ENCODE data around the gene UBP1.
A peak's percentile ranks its signal among the peaks of the same experiment; 100 is the strongest.
"Not testable (repeated sequence)": the region's sequence is repeated elsewhere in the genome, so short reads cannot be mapped to it uniquely, and the experiment has no call there.

The UBP1 gene

DNA sequence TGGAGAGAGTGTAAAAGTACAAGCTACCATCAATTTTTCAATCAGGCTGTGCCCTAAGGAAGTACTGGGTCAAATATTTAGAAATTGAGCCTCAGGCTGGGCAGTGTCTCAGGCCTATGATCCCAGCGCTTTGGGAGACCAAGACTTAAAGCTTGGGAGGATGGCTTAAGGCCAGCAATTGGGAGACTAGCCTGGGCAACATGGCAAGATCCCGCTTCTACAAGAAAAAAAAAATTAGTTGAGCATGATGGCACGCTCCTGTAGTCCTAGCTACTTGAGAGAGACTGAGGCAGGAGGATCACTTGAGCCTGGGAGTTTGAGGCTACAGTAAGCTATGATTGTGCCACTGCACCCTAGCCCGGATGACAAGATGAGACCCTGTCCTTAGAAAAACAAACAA lies 2.0 kb upstream of the UBP1 start:
- H3K9me3 Mint-ChIP-seq = no peaks in the 10 kb centered on the region
- ATAC-seq = no peak
- H3K4me1 Mint-ChIP-seq = peaks cover 41% of the 10 kb centered on the region
- peak overlapping the region; percentile 99 for H3K27ac Mint-ChIP-seq
- peaks cover 3% of the 10 kb centered on the region for H3K36me3 Mint-ChIP-seq (ENCODE audit: low read depth)
- no peak for DNase-seq
- peak overlapping the region; percentile 94 for H3K4me3 Mint-ChIP-seq
- H3K27me3 Mint-ChIP-seq = no peaks in the 10 kb centered on the region

DNA sequence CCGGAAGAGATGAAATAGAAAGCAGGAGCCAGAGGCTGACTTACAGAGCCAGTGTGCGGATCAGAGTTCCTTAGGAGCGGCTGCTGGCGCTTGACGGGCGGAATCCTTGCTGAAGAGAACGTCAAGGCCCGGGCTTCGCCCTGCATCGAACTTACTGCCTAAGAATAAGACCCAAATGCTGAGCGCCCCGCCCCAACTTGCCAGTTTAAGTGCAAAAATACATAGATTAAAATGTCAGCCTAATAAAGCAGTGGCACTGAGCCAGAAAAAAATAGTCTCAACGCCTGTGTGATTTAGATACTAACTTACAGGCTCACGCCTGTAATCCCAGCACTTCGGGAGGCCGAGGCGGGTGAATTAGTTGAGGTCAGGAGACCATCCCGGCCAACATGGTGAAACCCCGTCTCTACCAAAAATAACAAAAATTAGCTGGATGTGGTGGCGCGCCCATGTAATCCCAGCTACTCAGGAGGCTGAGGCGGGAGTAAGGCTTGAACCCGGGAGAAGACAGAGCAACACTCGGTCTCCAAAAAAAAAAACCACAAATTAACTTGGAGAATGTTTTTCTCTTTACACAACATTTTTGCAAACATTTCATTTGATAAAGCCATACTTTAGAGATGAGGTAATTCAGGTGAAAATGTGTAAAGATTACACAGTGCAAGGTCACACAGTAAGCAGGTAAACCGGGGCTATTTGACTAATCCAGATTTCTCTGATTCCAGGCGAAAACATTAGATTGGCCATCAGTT lies 1.2 kb upstream of the UBP1 start:
- ATAC-seq = peak; percentile 0
- Mint-ChIP-seq H3K9me3 (no peaks in the 10 kb centered on the region), H3K27ac (peak overlapping the region; percentile 99), H3K27me3 (no peaks in the 10 kb centered on the region), H3K4me1 (peaks cover 41% of the 10 kb centered on the region), H3K36me3 (ENCODE audit: low read depth) (peaks cover 3% of the 10 kb centered on the region), H3K4me3 (peak overlapping the region; percentile 94)
- no peak for DNase-seq

DNA sequence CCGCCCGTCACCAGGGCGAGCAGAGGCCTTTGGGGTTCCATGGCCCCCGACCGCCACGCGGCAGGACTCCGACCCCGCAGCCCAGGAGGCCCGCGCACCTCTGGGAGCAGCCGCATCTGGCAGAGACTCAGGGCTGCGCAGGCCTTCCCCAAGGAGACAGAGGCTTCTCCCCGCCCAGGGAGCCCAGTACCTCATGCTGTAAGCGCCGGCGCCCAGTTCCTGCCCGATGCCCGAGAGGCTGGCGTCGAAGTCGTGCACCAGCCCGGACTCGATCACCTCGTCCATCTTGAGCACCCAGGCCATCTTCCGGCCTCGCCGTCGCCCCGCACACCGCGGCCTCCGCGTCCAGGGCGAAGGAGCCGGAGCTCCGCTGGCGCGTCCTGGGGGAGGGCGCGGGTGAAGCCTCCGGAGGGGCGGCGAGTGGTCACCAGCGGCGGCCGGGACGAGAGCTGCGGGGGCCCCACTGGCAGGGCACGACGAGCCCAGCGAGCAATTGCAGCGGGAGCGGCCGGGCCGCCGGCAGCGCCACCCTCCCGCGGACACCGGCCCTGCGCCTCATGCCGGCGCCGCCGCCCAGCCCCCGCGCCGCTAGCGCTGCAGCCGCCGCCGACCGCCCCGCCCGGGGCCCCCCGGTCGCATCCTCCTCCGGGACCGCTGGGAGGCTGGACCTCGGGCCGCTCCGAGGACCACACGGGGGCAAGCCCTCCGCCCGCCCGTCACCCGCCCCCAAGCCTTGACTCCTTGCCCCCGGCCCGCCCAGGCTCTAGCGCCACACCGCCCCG lies 468 bp downstream of the UBP1 start:
- Mint-ChIP-seq H3K9me3 (no peaks in the 10 kb centered on the region), H3K27ac (peak overlapping the region; percentile 89), H3K4me1 (peaks cover 51% of the 10 kb centered on the region), H3K36me3 (ENCODE audit: low read depth) (peaks cover 6% of the 10 kb centered on the region), H3K4me3 (peak overlapping the region; percentile 94), H3K27me3 (no peaks in the 10 kb centered on the region)
- DNase-seq (peak; percentile 50), ATAC-seq (no peak)

DNA sequence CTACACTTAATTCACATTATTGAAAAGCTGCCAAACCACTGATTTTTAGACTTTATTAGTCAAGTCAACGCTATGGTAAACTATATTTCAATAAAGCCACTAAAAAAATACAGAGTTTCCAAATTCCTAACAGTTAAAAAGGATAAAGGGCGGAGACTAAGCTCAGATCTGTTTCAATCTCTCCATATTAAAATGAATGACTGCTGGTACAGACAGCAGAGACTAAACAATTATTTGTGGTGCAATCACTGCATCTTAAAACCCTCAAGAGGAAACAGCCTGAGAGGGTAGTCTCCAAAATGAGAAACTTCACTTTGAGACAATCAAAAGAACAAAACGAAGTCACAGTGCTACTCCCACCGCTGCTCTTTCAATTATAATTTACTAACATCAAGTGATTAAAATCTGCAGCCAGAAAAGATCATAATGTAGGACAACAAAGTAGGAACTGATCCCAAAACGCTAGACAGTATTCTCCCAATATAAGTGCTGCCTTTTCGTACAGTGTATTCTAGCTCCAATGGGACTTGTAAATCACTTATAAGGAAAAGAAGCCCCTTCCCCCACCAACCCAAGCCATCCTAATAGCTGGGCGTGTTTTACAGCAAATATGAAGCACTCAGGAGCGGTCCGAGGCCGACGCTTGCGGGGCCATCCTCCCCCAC lies 1.2 kb downstream of the UBP1 start:
- ATAC-seq (no peak), DNase-seq (no peak)
- Mint-ChIP-seq H3K36me3 (ENCODE audit: low read depth) (peaks cover 6% of the 10 kb centered on the region), H3K27me3 (no peaks in the 10 kb centered on the region), H3K4me1 (peaks cover 54% of the 10 kb centered on the region), H3K27ac (peak overlapping the region; percentile 89), H3K9me3 (no peaks in the 10 kb centered on the region), H3K4me3 (peak overlapping the region; percentile 93)

DNA sequence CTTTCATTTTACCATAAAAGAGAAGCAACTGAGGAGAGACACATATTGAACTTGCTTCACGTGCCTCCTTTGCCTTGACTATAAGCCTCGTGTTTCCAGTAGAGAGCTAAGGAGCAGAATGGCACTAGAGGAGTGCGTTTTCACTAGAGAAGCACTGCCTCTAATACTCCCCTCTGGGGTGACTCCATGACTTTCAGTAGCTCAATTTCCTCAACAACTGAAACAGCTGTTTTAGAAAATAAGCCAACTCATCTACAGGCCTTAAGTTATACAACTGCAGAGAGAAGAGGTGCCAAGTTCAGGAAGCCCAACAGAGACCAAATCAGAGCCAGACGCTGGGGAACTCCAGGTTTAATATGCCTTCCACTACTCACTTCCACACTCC lies 1.9 kb downstream of the UBP1 start:
- Mint-ChIP-seq H3K4me3 (peak overlapping the region; percentile 93), H3K36me3 (ENCODE audit: low read depth) (peaks cover 6% of the 10 kb centered on the region), H3K27ac (peak overlapping the region; percentile 89), H3K9me3 (no peaks in the 10 kb centered on the region), H3K4me1 (peaks cover 62% of the 10 kb centered on the region), H3K27me3 (no peaks in the 10 kb centered on the region)
- ATAC-seq = no peak
- DNase-seq = no peak

DNA sequence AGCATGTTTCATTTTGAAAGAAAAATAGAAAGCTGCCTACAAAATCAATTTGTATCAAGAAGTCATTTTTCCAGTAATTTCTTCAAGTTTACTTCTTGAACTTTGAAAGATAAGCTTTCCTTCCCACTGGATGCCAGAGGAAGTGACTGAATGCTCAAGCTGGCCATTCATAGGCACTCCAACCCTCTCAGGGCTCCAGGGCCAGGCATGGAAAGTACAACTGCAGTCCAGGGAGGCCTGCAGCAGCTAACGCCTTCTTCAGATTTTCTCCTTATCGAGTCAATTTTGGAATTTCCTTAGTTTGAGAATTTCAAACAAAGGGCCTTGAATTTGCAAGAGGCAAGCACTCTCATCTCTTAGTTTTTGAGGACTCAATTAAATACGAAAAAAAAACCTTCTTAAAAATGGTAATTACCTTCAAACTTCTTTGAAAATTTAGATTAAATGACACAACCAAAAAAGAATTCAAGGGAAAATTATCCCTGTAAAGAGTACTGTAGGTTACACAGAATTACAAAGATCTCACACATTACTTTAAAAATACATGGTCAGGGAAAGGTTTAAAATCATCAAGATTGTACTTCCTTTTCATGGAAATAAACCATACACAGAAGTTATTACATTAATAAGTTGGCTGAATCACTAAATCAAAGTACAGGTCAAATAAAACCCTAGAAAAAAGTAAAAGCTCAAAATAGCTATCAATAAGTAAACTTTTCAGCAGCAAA lies 2.5 kb downstream of the UBP1 start:
- peaks cover 67% of the 10 kb centered on the region for H3K4me1 Mint-ChIP-seq
- DNase-seq (no peak), ATAC-seq (no peak)
- no peaks in the 10 kb centered on the region for H3K27me3 Mint-ChIP-seq
- H3K36me3 Mint-ChIP-seq (ENCODE audit: low read depth) = peaks cover 6% of the 10 kb centered on the region
- peak overlapping the region; percentile 93 for H3K4me3 Mint-ChIP-seq
- no peak overlapping the region for H3K27ac Mint-ChIP-seq
- H3K9me3 Mint-ChIP-seq = no peaks in the 10 kb centered on the region

DNA sequence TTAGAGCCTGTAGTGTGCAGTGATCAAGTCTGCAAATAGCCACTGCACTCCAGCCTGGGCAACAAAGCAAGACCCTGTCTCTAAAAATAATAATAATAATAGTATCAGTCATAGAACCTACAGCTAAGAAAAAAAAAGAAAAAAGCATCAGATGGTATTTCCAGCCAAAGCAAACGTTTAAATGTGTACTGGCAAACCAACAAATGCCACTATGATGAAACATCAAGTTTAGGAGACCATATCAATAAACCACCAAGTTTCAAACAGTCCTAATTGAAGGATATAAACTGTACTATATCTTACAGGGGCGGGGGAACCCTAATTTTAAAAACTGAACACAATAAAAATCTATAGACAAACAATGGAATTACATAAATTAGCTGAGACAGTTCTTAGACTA lies 6.4 kb downstream of the UBP1 start:
- ATAC-seq (no peak), DNase-seq (no peak)
- H3K4me3 Mint-ChIP-seq = no peak overlapping the region
- H3K4me1 Mint-ChIP-seq = peaks cover 90% of the 10 kb centered on the region
- H3K27ac Mint-ChIP-seq = peak overlapping the region; percentile 23
- H3K9me3 Mint-ChIP-seq = no peaks in the 10 kb centered on the region
- H3K27me3 Mint-ChIP-seq = no peaks in the 10 kb centered on the region
- peaks cover 7% of the 10 kb centered on the region for H3K36me3 Mint-ChIP-seq (ENCODE audit: low read depth)

DNA sequence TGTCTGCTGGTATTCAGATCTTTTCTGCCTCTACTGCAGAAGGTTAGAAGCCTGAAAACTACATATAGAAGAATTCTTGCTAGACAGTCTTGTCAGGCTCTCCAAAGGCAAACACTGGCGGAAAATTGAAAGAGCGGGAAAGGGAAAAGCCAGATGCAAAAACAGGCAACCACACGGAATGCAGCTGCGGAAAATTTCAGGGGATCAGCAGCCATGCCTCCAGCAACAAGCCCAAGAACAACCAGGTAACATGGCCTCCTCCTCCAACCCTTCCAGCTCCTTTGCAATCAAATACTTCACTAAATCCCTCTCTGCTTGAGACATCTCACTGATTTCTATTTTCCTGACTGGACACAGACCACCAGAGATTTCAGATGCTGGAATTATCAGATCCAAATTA lies 9.6 kb downstream of the UBP1 start:
- Mint-ChIP-seq H3K4me3 (no peak overlapping the region), H3K36me3 (ENCODE audit: low read depth) (peaks cover 5% of the 10 kb centered on the region), H3K9me3 (no peaks in the 10 kb centered on the region), H3K4me1 (peaks cover 72% of the 10 kb centered on the region), H3K27ac (peak overlapping the region; percentile 34), H3K27me3 (no peaks in the 10 kb centered on the region)
- DNase-seq = no peak
- no peak for ATAC-seq

DNA sequence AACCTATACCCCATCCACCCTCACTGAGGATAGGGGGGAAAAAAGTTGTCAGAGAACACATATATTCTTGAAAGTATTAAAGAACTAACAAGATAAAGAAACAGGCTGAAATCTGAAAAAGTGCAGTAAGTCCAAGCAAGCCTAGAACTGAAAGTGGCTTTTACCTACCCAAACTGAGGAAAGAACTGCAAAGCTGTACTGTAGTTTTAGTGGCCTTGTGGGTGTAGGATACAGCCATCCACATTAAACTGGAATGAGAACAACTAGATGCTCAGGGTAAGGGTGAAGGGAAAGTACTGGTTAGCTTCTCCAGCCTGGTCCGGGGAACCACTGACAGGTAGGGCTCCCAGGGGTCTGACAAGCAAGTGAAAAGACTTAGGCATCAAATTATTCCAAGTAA lies 10.1 kb downstream of the UBP1 start:
- DNase-seq = no peak
- ATAC-seq = peak; percentile 27
- H3K27ac Mint-ChIP-seq = peak overlapping the region; percentile 53
- H3K36me3 Mint-ChIP-seq (ENCODE audit: low read depth) = peaks cover 7% of the 10 kb centered on the region
- H3K27me3 Mint-ChIP-seq = no peaks in the 10 kb centered on the region
- peaks cover 67% of the 10 kb centered on the region for H3K4me1 Mint-ChIP-seq
- no peak overlapping the region for H3K4me3 Mint-ChIP-seq
- no peaks in the 10 kb centered on the region for H3K9me3 Mint-ChIP-seq

DNA sequence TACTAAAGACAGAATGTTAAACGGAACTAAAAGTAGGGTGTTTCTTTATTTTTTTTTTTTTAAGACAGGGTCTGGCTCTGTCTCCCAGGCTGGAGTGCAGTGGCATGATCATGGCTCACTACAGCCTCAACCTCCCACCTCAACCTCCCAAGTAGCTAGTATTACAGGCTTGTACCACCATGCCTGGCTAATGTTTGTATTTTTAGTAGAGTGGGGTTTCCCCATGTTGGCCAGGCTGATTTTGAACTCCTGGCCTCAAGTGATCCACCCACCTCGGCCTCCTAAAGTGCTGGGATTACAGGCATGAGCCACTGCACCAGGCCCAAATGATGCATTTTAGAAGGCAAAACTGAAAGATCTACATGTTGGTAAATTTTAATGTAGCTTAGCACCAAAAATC lies 10.9 kb downstream of the UBP1 start:
- peaks cover 12% of the 10 kb centered on the region for H3K36me3 Mint-ChIP-seq (ENCODE audit: low read depth)
- not testable (repeated sequence) for H3K27me3 Mint-ChIP-seq, ATAC-seq, H3K9me3 Mint-ChIP-seq, H3K4me3 Mint-ChIP-seq, DNase-seq
- H3K4me1 Mint-ChIP-seq = peaks cover 65% of the 10 kb centered on the region
- H3K27ac Mint-ChIP-seq = peak overlapping the region; percentile 53

DNA sequence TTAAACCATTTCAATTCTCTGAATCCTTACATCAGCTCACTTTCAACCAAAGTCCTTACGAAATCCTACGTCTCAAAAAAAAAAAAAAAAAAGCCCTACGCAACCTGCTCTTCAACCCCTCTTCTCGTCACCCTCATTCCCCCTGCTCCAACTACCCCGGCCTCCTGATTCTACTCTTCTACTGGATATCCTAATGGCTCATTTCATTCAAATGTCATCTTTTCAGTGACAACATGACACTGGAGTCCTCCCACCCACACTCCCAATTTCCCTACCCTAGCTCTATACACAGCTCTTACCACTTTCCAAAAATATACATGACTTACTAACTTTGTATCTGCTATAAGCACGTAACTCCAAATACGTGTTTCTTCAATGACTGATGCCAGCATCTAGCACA lies 11.5 kb downstream of the UBP1 start:
- no peaks in the 10 kb centered on the region for H3K27me3 Mint-ChIP-seq
- peaks cover 60% of the 10 kb centered on the region for H3K4me1 Mint-ChIP-seq
- H3K36me3 Mint-ChIP-seq (ENCODE audit: low read depth) = peaks cover 16% of the 10 kb centered on the region
- no peaks in the 10 kb centered on the region for H3K9me3 Mint-ChIP-seq
- no peak for DNase-seq
- no peak overlapping the region for H3K27ac Mint-ChIP-seq
- H3K4me3 Mint-ChIP-seq = no peak overlapping the region
- ATAC-seq = no peak

DNA sequence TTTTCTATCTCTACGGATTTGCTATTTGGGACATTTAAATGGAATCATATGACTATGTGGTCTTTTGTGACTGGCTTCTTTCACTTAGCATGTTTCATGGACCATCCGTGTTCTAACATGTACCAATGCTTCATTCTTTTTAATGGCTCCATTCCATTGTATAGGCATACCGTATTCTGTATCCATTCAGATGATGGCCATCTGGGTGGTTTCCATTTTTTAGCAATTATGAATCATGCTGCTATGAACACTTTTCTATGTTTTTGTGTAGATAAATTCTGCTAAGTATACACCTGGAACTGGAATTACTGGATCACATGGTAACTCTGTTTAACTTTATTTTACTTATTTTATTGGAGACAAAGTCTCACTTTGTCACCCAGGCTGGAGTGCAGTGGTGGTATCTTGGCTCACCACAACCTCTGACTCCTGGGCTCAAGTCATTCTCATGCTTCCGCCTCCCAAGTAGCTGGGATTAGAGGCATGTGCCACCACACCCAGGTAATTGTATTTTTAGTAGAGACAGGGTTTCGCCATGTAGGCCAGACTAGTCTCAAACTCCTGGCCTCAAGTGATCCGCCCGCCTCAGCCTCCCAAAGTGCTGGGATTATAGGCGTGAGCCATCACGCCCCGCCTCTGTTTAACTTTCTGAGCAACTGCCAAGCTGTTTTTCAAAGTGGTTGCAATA lies 13.4 kb downstream of the UBP1 start:
- no peak overlapping the region for H3K27ac Mint-ChIP-seq
- no peak overlapping the region for H3K4me3 Mint-ChIP-seq
- peaks cover 22% of the 10 kb centered on the region for H3K36me3 Mint-ChIP-seq (ENCODE audit: low read depth)
- ATAC-seq = no peak
- H3K27me3 Mint-ChIP-seq = no peaks in the 10 kb centered on the region
- no peak for DNase-seq
- peaks cover 42% of the 10 kb centered on the region for H3K4me1 Mint-ChIP-seq
- H3K9me3 Mint-ChIP-seq = no peaks in the 10 kb centered on the region

DNA sequence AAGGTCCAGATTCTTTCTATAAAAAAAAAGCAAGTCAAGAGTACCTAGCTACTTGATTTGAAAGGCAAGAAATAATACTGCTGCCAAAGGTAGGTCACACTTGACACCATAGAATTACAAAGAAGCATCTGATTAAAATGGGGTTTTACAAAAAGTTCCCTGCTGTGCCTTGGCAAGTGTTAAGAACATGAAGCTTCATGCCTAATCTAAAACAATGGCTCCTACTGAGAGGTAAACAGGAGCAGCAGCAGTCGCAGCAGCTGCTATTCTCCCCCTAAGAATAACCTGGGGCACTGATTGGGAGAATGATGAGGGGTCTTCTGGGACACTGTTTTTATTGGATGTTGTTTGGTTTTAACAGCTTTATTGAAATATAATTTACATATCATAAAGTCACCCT lies 14.1 kb downstream of the UBP1 start:
- no peaks in the 10 kb centered on the region for H3K27me3 Mint-ChIP-seq
- H3K4me1 Mint-ChIP-seq = peaks cover 35% of the 10 kb centered on the region
- no peak overlapping the region for H3K27ac Mint-ChIP-seq
- H3K9me3 Mint-ChIP-seq = no peaks in the 10 kb centered on the region
- H3K4me3 Mint-ChIP-seq = no peak overlapping the region
- peaks cover 27% of the 10 kb centered on the region for H3K36me3 Mint-ChIP-seq (ENCODE audit: low read depth)
- no peak for DNase-seq
- no peak for ATAC-seq

DNA sequence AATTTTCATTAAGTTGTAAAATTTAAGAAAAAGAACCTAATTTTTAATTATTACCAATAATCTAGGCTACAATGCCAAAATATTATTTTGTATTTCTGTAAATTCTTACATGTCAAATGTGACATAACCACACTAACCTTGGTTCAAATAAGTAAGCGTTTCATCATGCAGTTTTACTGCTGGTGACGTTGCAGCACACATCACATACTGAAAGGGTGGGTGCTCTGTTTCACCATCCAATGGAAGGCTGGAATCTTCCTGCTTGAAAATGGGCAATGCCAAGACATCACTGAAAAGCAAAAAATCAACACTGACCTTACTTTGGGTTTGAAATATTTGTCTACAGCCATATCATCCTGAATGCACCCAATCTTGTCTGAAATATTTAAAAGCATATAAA lies 14.8 kb downstream of the UBP1 start:
- Mint-ChIP-seq H3K4me1 (peaks cover 29% of the 10 kb centered on the region), H3K4me3 (no peak overlapping the region), H3K27ac (no peak overlapping the region), H3K36me3 (ENCODE audit: low read depth) (peaks cover 29% of the 10 kb centered on the region), H3K9me3 (no peaks in the 10 kb centered on the region), H3K27me3 (no peaks in the 10 kb centered on the region)
- ATAC-seq (no peak), DNase-seq (no peak)
